ENCODE results near the gene GNL2. TPM values are rescaled to one million over a fixed set of nuclear protein-coding genes. Genes with fewer than 3 reads are reported as not detected.

The GNL2 gene
- total RNA-seq, 4 donors from 2014 or later: 27.8 to 67.5 (median 44.2) TPM

GRCh38 chr1:37517569-37517968 lies 78.2 kb downstream of the GNL2 start:
- 61 to 69% methylated on average over 1 of the region's 1 CpG for WGBS, 2 donors
- no peak for DNase-seq (ENCODE audit: low spot score in 2 of 2)
- no peak overlapping the region for H3K27ac ChIP-seq
- H3K27me3 ChIP-seq: no peaks in the 10 kb centered on the region
- H3K9me3 ChIP-seq: no peaks in the 10 kb centered on the region
- H3K36me3 ChIP-seq: peaks cover 0 to 6% (median 0%) of the 10 kb centered on the region in 3 donors
- H3K4me1 ChIP-seq: peaks cover 0 to 19% (median 8%) of the 10 kb centered on the region in 4 donors
- no peak overlapping the region for H3K4me3 ChIP-seq
- TF ChIP-seq POLR2A (IDR thresholded peaks at IDR 0.05): no peak
- no peak for TF ChIP-seq EP300 (IDR thresholded peaks at IDR 0.05)
- TF ChIP-seq CTCF (IDR thresholded peaks at IDR 0.05): no peak

Small RNA genes within 50 kb of the gene (small RNA-seq; reads per million reads assigned to genes)
- gene AL034379.1: not detected

Other genes with a start within 250 kb of the GNL2 start
- gene ZC3H12A, start 121.4 kb downstream of the GNL2 start, total RNA-seq: 10 to 100 TPM in 3 of 4 donors, 1 to 10 TPM in 1; 7.9 to 15.7 (median 10.9) TPM
- gene MEAF6, start 81.2 kb downstream of the GNL2 start, total RNA-seq: 10 to 100 TPM; 33.3 to 59.4 (median 40.3) TPM
- 10 to 100 TPM in 3 of 4 donors, 1 to 10 TPM in 1; 9.0 to 46.9 (median 37.7) TPM for gene SNIP1, start 41.6 kb downstream of the GNL2 start, total RNA-seq
- 10 to 100 TPM in 1 of 4 donors, 1 to 10 TPM in 3; 6.3 to 10.3 (median 9.5) TPM for gene DNALI1, start 39.0 kb downstream of the GNL2 start, total RNA-seq
- gene RSPO1, start 39.0 kb upstream of the GNL2 start, total RNA-seq: under 1 TPM in 2 of 4 donors, not detected in 2; 0.20 to 0.21 TPM
- under 1 TPM in 3 of 4 donors, not detected in 1; 0.66 to 0.98 (median 0.90) TPM for gene CDCA8, start 96.6 kb upstream of the GNL2 start, total RNA-seq
- under 1 TPM in 3 of 4 donors, not detected in 1; under 0.01 to 0.30 (median 0.21) TPM for gene EPHA10, start 169.2 kb upstream of the GNL2 start, total RNA-seq
- 1 to 10 TPM in 3 of 4 donors, under 1 TPM in 1; 0.44 to 1.8 (median 1.7) TPM for gene MANEAL, start 197.9 kb upstream of the GNL2 start, total RNA-seq
- gene C1orf122, start 211.9 kb upstream of the GNL2 start, total RNA-seq: 100 to 1,000 TPM in 1 of 4 donors, 10 to 100 TPM in 3; 80.6 to 132 (median 92.7) TPM
- gene YRDC, start 212.3 kb upstream of the GNL2 start, total RNA-seq: 10 to 100 TPM in 2 of 4 donors, 1 to 10 TPM in 2; 8.1 to 13.8 (median 10.8) TPM

Data from tibial nerve (tissue), 4 donors.